ENCODE measurements around the gene PNLIP. TPM values are rescaled to one million over a fixed set of nuclear protein-coding genes. Genes with fewer than 3 reads are reported as not detected.

PNLIP gene
- total and polyA plus RNA-seq, 9 of the 15 experiments (the other 6 are each of a cell fraction or from before 2014, with no cell fraction given) = 0.69 TPM; not detected in 8

DNA sequence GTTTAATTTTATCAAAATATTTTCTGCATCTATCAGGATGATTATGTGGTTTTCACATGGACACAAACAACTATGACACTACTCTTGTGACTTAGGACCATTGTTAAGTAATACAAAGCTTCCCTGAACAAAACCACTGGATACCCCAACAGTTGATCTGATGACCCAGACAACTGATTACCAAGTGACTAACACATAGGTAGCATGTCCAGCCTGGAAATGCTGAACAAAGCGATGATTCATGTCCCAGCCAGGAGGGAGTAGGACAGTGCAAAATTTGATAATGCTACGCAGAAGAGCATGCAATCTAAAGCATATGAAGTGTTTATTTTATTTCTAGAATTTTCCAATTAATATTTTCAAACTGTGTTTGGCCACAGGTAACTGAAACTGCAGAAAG is 8.9 kb upstream of the PNLIP start:
- in situ Hi-C loops (cut with MboI) = no loop called here
- no peak for ATAC-seq
- Histone ChIP-seq H3K79me2 (ENCODE audit: control insufficient read depth, insufficient read depth, low read length) (no peaks in the 10 kb centered on the region), H3K27ac (ENCODE audit: extremely low read depth, low read depth, low read length) (no peak overlapping the region), H3K36me3 (ENCODE audit: control insufficient read depth, insufficient read depth, low read length) (no peaks in the 10 kb centered on the region), H3K4me1 (replicated peaks in 1 of 2; ENCODE audit: control insufficient read depth in 2 of 2, insufficient read depth in 2 of 2, low read length in 2 of 2) (no peaks in the 10 kb centered on the region), H3K9ac (ENCODE audit: insufficient read depth in 1 of 2, low read depth in 2 of 2, low read length in 2 of 2) (no peak overlapping the region), H3K27me3 (ENCODE audit: control insufficient read depth in 2 of 2, insufficient read depth in 2 of 2, low read length in 2 of 2) (no peaks in the 10 kb centered on the region), H4K20me1 (replicated peaks; ENCODE audit: control insufficient read depth, insufficient read depth, low read length) (no peaks in the 10 kb centered on the region), H2AFZ (ENCODE audit: low read depth, low read length) (no peak overlapping the region), H3K9me3 (replicated peaks; ENCODE audit: control insufficient read depth, insufficient read depth, low read depth, low read length) (no peaks in the 10 kb centered on the region), H3K9me1 (ENCODE audit: control insufficient read depth, insufficient read depth, low read length) (no peaks in the 10 kb centered on the region), H3K4me2 (ENCODE audit: insufficient read depth, low read length) (no peak overlapping the region), H3K4me3 (no peak overlapping the region)
- DNase-seq (ENCODE audit: extremely low read depth in 1 of 4, low spot score in 3 of 4) = no peak
- ChIA-PET CTCF (ENCODE audit: low intra/inter-chr PET ratio) (no interaction called here), POLR2A (no interaction called here)
- no TSS peak for BruUV-seq (replicated peaks)
- 4% methylated on average over 2 of the region's 2 CpGs for WGBS (ENCODE audit: insufficient coverage, low coverage, missing lambda C conversion rate)
- intact Hi-C loops (cut with micrococcal nuclease) = no loop called here
- FAIRE-seq = no peak
- TF ChIP-seq ATF2 (CRISPR knock-in tag; IDR thresholded peaks at IDR 0.05) = no peak
- TF ChIP-seq HMGXB4 (CRISPR knock-in tag; IDR thresholded peaks at IDR 0.05) = no peak
- no peak for TF ChIP-seq E2F1 (CRISPR knock-in tag; IDR thresholded peaks at IDR 0.05)
- TF ChIP-seq, protein P1, sequence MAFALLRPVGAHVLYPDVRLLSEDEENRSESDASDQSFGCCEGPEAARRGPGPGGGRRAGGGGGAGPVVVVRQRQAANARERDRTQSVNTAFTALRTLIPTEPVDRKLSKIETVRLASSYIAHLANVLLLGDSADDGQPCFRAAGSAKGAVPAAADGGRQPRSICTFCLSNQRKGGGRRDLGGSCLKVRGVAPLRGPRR (CRISPR knock-in tag; IDR thresholded peaks at IDR 0.05) = no peak
- no peak for TF ChIP-seq HCFC1 (IDR thresholded peaks at IDR 0.05; ENCODE audit: low read depth, low read length)
- no peak for TF ChIP-seq ZNF121 (CRISPR knock-in tag; conservative IDR thresholded peaks at IDR 0.05)
- TF ChIP-seq PCBP1 (IDR thresholded peaks at IDR 0.05; ENCODE audit: low read depth, low read length, poor library complexity, severe bottlenecking) = no peak
- TF ChIP-seq PTTG1 (tag; IDR thresholded peaks at IDR 0.05; ENCODE audit: low read depth) = no peak
- no peak for TF ChIP-seq RNF2 (IDR thresholded peaks at IDR 0.05)
- TF ChIP-seq ZFP1 (CRISPR knock-in tag; IDR thresholded peaks at IDR 0.05) = no peak
- TF ChIP-seq RAD51 (IDR thresholded peaks at IDR 0.05; ENCODE audit: borderline replicate concordance, low read depth) = no peak
- TF ChIP-seq TEAD4 (IDR thresholded peaks at IDR 0.05; ENCODE audit: low read length) = no peak
- TF ChIP-seq TEAD4 (CRISPR knock-in tag; IDR thresholded peaks at IDR 0.05; ENCODE audit: borderline replicate concordance) = no peak
- no peak for TF ChIP-seq ZNF589 (CRISPR knock-in tag; IDR thresholded peaks at IDR 0.05; ENCODE audit: low read depth)
- no peak for TF ChIP-seq MEF2A (IDR thresholded peaks at IDR 0.05; ENCODE audit: control insufficient read depth, low read depth, low read length)
- TF ChIP-seq SAFB (IDR thresholded peaks at IDR 0.05; ENCODE audit: borderline replicate concordance, low read depth, low read length) = no peak
- TF ChIP-seq MEIS2 (IDR thresholded peaks at IDR 0.05; ENCODE audit: partially characterized antibody) = no peak
- no peak for TF ChIP-seq PHB2 (IDR thresholded peaks at IDR 0.05; ENCODE audit: low read depth)
- no peak for TF ChIP-seq RAD21 (CRISPR knock-in tag; conservative IDR thresholded peaks at IDR 0.05 in 1 of 2, IDR thresholded peaks at IDR 0.05 in 1 of 2)
- TF ChIP-seq THAP7 (CRISPR knock-in tag; IDR thresholded peaks at IDR 0.05) = no peak
